CD1c-positive myeloid dendritic cell (primary cell): ENCODE measurements around the gene EWSR1.
A peak's percentile ranks its signal among the peaks of the same experiment; 100 is the strongest.

Experiments
- DNase-seq: peaks from one replicate; pipeline ENCODE4 v3.0.0-alpha.2; 2016; ENCODE audit errors: extremely low spot score

The EWSR1 gene

DNA sequence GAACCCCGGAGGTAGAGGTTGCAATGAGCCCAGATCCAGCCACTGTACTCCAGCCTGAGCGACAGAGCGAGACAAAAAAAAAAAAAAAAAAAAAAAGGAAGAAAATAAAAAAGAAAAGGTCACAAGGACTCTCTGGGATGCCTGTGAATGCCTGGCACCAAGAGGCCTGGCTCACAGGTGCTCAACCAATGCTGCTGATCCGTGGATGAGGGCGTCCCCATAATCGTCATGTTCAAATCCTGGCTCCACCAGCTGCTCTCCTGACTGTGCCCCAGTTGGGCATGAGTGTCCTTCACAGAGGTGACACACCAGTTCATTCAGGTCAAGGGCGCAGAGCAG, 37.7 kb downstream of the EWSR1 start:
- DNase-seq = no peak

- peak; percentile 72 for DNase-seq
Observed at GRCh38 chr22:29306175-29306834, 38.2 kb downstream of the EWSR1 start, which contains the start of gene GAS2L1. GAS2L1 (plus strand) TSS chr22:29306650; CDS start chr22:29308106, 1,456 bp downstream.

- DNase-seq = peak; percentile 83
Observed at GRCh38 chr22:29306835-29307595, 38.9 kb downstream of the EWSR1 start.

GRCh38 chr22:29307596-29308147, 39.6 kb downstream of the EWSR1 start:
- no peak for DNase-seq

DNA sequence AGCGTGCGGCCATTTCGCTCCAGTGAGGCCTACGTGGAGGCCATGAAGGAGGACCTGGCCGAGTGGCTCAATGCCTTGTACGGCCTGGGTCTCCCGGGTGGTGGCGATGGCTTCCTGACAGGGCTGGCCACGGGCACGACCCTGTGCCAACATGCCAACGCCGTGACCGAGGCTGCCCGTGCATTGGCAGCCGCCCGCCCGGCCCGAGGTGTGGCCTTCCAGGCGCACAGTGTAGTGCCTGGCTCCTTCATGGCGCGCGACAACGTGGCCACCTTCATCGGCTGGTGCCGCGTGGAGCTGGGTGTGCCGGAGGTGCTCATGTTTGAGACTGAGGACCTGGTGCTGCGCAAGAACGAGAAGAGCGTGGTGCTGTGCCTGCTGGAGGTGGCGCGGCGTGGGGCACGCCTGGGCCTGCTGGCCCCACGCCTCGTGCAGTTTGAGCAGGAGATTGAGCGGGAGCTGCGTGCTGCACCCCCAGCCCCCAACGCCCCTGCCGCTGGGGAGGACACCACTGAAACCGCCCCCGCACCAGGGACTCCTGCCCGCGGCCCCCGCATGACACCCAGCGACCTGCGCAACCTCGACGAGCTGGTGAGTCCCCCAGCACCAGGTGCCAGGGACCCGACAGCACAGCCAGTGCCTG, 40.2 kb downstream of the EWSR1 start:
- no peak for DNase-seq

DNA sequence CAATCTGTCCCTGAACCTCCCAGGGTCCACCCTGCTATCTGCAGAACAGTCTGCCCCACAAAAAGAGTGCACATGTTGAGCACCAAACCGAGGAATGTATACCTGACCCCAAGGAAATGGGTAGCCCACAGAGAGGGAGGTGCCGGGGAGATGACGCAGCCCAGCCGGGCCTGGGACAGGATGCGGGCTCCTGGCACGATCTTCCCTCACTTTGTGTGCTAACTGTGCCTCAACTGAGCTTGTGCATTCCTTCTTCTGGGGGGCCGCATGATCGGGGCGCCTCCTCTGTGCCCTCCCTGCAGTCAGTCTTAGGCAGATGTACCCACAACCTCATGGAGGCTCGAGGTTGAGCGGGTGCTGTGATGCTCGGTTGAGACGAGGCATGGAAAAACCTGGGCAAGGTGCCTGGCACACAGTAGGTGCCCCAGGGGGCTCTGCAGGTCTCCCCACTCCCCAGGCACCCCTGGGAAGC, 40.8 kb downstream of the EWSR1 start:
- no peak for DNase-seq

DNA sequence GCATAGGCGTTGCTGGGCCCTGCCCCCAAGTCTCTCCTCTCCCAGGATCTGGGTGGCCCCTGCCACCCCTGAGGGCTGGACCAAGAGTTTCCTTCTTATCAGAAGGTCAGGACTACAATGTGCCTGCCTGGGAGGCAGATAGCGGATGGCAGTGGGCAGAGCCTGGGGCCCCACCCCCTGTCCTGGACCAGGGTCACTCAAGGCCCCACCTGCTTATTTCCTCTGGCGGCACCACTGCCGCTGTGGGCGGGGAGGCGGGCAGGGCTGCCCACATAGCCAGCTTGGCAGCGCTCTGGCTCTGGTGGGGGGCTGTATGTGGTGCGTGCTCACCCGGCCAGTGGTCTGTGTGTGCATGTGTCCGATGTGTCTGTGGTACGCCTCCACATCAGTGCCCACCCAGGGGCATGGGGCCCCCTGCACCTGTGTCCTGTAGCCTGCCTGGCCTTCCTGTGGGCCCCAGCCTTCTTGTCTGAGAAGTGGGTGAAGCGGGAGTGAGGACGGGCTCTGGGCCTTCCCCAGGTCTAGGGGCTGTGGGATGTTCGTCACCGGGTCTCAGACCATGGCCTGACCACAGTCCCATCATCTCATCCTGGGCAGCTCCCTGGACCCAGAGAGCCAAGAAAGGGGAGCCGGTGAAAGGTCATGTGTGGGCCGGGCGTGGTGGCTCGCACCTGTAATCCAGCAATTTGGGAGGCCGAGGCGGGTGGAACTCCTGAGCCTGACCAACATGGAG, 41.4 kb downstream of the EWSR1 start:
- DNase-seq = peak; percentile 26

- peak; percentile 26 for DNase-seq
Observed at GRCh38 chr22:29310065-29310862, 42.2 kb downstream of the EWSR1 start.

GRCh38 chr22:29310863-29311339, 42.8 kb downstream of the EWSR1 start:
- peak; percentile 98 for DNase-seq

GRCh38 chr22:29311464-29312217, 43.6 kb downstream of the EWSR1 start:
- no peak for DNase-seq

DNA sequence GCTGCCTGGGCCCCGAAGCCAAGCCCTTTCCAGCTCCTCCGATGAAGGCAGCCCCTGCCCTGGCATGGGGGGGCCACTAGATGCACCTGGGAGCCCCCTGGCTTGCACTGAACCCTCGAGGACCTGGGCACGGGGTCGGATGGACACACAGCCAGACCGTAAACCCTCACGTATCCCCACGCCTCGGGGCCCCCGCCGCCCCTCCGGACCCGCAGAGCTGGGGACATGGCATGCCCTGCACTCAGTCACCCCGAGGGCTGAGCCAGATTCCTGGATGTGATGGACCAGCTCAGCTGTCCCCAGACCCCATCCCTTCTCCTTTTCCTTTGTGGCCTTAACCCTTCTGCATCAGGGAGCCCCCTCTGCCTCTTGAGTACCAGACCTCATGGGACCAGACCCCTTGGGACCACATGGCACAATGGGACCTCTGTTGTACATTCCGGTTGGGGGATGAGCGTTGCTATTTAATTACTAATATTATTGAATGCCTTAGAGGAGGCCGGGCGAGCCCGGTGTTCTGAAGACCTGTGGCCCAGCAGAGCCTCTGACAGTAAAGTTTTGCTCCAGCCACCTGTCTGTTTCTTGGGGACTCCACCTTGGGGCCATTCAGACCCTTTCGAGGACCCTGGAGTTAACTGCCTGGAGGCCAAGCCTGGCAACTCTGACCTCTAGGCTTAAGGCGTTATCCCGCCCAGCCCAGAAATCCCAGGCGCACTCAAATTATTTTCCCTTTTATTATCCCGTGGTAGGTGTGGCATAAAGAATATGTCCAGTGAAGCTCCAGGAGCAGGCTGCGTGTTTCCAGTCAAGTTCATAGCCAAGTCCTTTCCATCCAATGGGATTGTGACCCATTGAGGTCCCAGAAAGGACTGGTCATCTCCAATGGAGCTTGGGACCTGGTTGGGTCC, 44.4 kb downstream of the EWSR1 start:
- no peak for DNase-seq

DNA sequence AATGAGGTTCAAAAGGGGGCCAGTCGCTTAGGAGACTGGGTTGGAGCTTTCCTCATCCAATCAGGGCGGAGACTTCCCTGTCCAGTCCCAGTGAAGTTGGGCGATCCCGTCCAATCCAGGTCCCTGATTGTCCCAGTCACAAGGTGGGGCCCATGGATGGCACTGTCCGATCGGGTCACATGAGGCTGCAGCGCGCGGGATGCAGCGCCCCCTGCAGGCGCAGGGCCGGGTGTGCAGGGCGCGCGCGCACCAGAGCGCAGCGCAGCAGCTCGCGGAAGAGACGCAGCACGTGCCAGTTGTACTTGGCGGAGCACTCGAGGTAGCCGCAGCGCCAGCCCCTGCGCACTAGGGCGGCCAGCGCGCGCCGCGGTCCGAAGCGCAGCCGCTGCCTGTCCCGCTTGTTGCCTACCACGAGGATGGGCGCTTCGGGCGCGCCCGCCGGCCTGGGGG, 45.1 kb downstream of the EWSR1 start:
- DNase-seq = peak; percentile 74

DNA sequence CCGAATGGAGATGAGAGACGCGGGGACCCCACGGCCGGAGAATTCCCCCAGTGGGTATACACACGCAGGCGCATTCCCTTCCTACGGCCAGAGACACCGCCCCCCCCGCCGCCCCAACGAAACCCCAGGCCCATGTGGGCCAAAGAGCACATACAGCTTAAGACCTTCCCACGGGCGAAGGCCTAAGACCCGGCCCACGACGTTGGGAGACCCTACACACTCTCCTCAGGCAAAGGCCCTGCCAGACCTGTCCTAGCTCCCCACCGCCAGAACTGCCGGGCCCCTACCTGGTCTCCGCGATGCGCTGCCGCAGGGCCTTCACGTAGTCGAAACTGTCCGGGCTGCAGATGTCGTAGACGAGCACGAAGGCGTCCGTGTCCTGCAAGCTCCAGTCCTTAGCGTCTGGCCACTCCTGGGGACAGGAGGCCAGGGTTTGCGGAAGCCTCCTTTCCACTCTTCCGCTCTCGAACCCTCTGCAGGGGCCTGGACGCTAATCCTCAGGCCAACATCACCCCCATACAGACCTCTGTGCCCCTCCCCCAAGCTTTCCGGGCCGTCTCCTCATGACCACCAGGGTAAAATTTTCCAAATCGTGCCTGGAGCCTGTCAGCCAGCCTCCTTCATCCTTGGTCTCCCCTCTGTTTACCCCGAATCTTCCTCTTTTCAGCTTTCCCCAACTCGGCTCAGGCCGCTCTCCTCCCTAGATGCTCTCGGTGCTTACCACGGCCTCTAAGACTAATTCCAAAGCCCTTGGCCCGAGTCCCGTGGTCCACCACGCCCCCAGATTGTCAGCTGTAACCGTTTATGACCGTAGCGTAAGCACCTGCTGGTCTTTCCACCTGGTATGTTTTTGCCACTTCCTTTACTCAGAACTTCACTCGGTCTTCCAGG, 45.8 kb downstream of the EWSR1 start:
- no peak for DNase-seq

DNA sequence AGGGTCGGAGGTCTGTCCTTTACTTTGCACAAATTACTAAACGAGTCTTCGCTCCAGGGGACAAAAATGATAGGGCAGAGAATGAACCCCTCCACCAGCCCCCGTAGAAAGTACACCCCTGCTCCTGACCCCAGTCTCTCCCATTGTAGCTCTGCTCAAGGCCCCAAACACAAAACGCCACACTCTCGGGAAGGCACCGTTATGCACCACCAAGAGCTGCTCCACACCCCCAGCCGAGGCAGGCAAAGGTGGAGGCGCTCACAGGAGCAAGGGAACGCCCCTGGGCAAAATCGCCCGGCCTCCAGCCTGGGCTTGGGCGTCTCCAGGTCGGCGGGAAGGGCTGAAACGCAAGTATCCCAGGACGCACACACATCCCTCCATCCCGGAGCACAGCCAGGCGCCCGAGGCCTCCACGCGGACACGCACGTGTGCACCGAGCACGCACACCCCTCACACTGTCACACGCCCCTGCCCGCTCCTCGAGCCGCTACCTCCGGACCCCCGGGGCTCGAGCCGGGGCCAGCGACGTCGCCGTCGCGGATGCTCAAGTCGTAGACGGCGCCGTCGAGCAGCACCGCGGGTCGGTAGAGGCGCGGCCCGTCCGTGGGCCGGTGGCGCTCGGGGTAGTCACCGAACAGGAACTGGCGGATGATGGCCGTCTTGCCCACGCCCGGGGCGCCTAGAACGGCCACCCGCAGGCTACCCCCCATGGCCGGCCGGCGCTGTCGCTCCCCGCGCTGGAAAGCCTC, 46.6 kb downstream of the EWSR1 start:
- peak; percentile 57 for DNase-seq

GRCh38 chr22:29315286-29316140, 47.4 kb downstream of the EWSR1 start, which contains the start of gene RASL10A:
RASL10A (minus strand) TSS chr22:29315697; CDS start chr22:29315246, 451 bp downstream.
- no peak for DNase-seq
